ENCODE measurements around the gene SETD7.

Gene SETD7

DNA sequence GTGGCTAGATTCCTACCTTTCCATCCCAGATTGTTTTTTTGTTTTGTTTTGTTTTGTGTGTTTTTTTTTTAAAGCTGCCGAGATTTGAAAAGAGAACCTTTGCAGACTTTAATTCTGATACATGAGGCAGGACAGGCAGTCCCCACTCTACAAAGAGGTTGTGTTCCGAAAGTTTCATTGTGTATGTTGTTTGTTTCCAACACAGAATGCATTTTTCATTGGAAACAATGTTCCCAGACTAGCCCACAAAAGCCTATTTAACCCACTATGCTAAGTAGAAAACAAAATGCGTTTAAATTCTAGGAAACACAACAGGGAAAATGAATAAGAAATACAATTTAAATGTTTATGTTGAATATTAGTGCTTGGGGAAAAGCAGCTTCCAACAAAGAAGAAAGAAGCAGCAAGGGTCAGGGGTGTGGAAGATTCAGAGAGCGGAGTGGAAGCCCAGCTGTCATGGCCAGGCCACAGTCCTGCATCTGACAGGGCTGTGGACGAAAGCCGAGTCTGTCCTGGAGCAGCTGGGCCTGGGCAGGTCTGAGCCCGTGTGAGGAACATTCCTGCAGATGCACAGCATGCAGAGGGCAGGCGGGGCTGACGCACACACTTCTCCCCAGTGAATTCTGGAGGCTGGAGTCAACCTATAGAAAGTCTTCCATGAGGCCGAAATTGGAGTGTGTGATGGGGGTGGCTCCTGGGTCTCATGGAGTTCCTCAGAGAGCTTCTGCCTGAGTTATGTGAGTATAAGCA, 12.4 kb upstream of the SETD7 start:
- no peak for FAIRE-seq

DNA sequence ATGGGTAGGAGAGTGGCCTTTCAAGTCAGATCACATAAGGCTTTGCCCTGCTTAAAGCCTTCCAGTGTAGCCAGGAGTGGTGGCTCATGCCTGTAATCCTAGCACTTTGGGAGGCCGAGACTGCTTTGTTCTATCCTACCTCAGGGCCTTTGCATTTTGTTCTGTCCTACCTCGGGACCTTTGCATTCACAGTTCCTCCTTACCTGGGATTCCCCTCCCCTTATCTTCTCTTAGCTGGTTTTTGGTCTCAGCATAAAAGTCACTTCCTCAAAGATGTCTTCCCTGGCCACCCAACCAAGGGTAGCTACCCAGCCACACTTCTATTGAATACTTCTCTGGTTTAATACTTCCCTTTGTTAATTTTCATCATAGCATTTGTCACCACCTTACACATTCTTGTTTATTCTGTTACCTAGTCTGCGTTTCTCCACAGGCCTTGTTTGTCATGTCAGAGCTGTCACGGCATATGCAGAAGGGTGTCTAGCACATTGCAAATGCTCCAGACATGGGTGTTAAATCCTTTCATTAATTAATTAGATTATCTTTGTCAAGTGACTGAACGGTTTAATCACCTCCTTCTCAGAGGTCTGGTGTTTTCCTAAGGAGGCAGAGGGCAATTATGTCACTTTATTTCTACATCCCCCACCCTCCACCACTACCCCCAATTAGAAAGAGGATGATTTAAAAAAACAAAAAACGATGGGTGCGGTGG, 11.3 kb upstream of the SETD7 start:
- no peak for FAIRE-seq

DNA sequence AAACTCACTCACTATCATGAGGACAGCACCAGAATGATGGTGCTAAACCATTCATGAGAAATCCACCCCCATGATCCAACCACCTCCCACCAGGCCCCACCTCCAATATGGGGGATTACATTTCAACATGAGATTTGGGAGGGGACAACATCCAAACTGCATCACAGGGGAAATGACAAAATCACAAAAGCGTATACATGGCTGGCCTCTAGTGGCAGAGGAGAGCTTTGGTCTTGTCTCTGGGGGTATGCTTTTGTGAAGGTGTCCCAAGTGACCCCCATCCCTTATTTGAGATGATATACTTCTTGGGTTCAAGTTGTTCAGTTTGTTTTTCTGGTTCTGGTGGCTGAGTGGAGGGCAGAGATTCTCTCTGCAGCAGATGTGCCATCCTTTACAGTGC, 8.5 kb upstream of the SETD7 start:
- FAIRE-seq, result no peak

DNA sequence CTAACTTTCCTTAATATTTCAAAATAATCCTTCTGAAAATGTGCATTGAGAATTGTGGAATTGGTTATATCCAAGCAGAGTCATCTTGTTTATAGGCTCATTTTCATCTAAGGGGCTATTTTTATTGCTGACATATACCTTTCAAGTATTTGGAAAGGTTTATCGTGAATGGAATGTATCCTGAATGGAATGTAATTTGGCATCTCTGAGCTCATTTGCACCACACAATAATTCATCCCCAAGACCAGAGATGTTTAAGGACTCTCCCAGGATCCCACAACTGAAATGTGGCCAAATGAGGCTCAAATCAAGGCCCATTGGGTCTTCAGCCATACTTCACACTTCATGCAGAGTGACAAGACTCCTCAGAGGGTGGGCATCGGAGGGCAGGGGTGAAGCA, 7.5 kb upstream of the SETD7 start:
- FAIRE-seq, result no peak

DNA sequence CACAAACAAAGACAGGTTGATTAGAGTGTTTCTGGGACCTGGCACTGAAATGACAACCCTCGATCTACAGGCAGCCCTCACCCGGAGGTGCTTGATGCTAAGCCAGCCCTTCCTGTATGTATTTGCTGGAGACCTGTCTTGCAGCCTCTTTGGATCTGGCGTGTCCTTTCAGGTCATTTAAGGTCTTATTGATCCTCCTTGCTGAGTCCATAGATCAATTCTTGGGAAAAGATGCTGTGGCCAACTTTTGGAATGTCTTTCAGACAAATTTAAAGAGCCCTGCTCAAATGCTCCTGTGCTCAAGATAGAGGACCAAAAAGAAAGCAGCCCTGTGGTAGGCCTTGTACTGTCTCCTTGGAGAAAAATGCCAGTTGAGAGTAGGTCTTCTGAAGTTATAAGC, 6.8 kb upstream of the SETD7 start:
- FAIRE-seq, result no peak

GRCh38 chr4:139562067-139562684, 6.2 kb upstream of the SETD7 start:
- no peak for FAIRE-seq

DNA sequence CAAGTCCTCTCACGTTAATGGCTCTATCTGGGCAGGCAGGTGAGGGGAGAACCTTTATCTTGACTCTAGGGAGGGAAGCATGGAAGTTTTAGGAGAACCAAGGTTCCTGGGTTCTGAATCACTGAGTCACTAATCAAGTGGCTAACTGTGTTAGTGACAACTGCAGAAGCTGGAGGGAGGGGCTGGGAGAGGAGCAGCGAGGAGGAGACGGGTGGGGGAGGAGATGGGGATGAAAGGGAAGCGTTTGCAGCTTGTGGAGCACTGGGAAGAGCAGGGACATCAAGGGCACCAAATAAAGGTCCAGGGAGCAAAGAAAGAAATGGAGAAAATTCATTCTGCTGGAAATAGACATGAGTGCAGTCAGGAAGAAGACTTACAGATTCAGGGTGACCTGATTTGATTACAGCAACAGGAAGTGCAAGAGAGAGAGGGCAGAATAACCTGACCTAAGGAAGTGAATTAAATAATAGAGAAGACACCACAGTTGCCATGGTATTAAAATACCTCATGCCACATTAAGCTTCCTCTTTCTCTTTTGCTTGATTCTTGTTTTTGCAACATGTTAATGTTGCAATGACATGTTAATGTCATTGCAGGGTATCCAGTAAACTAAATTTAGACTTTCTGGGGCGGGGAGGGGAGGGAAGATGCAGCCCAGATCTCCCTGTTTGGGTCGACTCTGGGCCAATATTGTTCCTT, 4.5 kb upstream of the SETD7 start:
- no peak for FAIRE-seq

DNA sequence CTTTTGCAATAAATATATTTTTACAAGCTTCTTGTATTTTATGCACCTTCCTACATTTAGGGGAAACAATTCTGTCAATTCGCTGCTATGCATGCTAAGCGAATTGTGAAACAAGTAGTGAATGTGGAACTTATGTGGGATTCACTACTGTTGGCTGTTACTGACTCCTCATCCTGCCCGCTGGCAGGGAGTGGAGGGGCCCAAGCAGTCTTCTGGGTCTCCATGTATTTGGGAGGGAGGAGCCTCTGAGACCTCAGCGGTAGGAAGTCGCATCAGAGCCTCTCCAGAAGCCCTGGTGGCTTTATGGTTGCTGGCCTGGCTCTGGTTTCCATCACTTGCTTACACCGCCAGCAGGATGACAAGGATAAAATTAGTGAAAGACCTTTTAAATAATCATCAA, 3.7 kb upstream of the SETD7 start:
- FAIRE-seq, result no peak

GRCh38 chr4:139559089-139559479, 3.1 kb upstream of the SETD7 start:
- FAIRE-seq, result no peak

DNA sequence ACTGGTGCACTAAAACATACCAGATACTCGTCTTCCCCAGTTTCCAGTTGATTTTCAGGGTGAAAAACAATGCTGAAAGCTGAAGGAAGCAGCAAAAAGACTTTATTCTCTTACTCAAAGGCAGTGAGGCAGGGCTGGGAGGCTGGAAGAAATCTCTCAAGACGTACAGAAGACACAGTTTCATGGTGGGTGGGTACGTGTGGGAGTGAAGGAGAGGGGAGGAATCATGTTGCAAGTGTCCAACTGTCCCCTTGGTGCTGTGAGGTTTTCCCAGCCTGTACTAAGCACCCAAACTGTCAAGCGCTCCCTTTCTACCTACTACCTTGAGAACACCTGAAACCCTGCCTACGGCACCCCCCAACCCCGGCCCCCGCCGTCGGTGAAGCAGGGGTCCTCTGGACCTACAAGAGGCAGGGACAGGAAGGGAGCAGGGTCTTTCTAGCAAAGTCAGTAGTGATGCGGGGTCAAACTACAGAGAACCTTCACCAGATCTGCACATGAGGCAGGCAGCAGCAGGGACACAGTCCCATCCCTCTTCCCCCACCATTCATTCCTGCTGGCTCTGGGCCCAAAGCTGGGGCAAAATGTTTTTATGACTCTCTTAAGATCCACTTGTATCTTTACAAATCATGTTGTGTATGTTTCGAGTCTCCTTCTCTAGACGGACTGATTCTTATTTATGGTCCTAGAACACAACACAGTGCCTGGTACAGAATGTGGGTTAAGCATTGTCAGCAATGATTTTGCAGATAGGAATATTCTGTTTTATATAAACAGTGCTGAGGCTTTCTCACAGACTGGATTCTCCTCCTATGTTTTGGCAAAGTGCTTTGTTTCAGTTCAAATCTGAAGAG, 2.4 kb upstream of the SETD7 start:
- FAIRE-seq, result no peak

DNA sequence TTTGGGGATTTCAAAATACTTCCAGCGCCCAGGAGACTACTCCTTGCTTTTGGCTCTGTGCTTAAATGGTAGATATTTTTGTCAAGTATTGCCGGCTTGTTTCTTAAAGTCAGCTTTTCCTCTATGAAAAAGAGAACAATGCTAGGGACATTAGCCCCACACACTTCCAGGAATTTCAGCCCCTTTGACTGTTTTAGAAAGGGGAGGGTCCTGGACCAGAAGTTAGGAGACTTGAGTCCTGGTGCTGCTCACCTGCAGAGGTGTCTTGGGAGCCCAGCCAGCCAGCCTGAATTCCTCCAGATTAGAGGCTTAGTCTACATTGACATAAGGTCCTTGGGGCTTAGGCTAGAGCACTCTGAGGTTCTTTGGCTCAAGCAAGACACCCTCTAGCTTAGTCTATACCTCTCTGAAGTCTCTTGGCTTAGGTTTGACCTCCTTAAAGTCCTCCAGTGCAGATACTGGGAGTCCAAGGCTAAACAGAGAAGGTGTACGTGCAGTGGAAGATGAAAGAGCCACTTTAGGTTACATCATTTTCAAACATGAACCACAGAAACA, 1.6 kb upstream of the SETD7 start:
- no peak for FAIRE-seq

GRCh38 chr4:139556724-139557555, 921 bp upstream of the SETD7 start:
- FAIRE-seq, result no peak

DNA sequence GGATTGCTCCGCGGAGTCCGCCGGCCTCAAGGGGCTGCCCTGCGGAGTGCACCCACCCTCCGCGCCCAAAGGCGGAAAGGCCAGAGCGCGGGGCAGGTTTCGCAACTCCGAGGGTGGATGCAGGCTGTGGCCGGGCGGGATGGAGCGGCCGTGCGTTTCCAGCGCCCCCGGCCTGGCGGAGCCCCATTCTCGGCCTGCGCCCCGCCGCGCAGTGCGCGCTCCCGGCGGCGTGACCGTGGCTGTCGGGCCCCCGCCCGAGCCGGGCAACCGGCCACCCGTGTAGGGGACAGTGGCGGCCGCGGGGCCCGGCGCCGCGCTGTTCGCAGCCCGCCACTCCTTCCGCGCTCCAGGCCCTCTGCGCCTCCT, 331 bp downstream of the SETD7 start:
- no peak for FAIRE-seq

GRCh38 chr4:139554893-139555704, 920 bp downstream of the SETD7 start:
- FAIRE-seq, result peak; percentile 86

DNA sequence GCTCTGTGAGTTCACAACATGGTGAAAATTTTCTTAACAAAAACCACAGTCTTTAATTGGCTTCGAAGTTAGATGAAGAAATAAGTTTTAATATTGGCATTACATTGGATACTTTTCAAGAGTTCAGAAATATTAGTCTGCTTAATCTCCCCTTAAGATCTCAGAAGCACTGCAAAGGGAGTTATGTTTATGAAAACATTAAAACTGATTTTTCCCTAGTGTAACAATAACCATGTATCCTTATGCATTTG, 1.5 kb downstream of the SETD7 start:
- no peak for FAIRE-seq

DNA sequence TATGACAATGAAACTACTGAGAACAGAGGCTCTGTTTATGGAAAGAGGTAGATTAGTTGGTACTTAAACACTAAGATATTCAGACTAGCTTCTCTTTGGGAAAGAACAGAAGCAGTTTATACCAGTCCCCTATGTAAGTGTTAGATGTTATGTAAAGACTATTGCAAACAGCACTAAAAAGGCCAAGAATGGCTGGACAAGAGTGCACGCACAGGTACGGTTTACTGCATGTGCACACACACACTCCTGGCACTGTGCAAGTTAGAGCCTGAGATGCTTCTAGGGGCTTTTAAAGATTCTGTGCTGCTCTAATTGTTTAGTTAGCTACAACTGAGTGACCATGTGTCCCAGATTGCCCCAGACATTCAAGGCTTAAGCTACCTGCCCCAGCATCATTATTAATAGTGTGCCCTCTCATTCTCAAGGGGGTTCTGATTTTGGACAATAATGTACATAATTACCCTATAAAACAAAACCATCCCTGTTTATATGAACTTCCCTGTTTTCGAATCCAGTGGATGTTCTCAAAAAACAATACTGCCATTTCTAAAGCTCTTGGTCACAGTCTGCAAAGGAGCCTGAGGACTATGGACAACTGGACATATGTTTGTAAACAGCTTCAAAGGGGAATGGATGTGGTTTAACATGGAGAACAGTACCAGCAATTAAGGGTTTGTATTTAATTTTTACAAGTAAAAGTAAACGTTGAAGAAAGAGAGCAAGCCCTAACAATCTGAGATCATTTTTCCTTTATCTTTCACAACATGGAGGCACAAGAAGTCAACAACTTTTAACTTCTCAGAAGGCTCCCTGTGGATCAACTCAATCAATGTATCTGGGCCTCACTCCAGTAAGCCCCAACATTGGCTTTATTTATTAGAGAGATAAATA, 2.0 kb downstream of the SETD7 start:
- FAIRE-seq, result no peak

DNA sequence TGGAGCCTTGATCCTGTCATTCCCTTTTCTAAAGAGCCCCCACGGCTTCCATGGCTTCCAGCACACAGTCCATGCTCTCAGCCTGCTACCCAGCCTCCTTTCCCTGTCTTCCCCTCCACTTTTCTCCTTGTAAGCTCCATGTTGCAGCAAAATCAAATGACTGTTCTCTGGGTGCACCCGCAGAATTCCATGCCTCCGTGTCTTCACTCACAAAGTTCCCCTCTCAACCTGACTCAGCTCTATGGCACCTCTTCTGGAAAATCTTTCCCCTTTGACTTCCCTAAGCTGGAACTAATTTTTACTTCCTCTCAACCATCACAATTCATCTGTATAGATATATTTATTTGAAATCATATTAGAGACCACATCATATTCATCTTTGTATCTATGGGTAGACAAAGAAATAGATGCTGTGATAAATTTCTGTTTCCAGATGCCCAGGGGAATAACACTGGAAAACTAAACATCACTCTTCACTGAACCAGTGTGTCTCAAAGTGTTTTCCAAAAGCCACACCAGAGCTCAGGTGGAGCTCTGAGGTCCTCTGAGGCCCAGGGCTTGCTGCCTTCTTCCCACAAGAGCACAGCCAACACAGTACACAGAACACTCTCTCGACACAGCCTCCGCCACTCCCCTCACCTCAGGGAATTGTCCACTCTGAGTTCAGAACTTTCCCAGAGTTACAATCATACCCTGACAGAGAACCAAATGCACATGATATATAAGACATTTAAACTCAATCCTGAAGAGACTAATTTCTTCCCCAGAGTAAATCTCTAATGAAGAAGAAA, 3.3 kb downstream of the SETD7 start:
- FAIRE-seq, result no peak

DNA sequence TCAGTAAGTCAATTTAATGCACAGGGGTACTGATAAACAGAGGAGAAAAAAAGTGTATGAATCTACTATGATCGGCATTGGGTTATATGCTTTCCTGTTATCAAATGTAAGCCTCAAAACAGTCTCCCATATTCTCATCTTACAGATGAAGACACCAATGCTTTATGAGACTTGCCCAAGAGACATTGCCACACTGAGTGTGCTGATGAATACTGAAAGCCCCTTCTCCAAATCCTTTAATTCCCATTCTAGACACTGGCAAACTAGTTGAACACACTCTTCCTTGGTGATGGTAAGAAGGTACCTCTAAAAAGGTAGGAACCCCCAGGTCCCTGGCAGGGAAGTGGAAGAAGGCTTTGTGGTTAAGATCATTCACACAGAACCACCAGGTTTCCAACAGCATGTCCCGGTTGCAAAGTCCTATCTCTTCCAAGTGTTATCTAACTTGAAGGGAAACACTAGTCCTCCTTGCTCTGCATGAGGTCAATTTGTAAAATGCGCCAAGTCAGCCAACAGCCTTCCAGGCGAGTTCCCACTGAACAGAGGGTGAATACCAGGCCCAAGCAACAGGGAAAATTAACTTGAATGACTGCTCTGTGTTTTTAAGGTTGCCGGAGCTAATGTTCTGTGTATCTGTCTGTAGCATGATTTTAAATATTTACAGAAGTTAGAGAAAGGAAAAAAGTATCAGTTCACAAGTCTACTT, 5.1 kb downstream of the SETD7 start:
- no peak for FAIRE-seq

Measured in G401.6 (cell line).